ENCODE data around the gene TSC22D1. TPM values are rescaled to one million over a fixed set of nuclear protein-coding genes. Genes with fewer than 3 reads are reported as not detected.

The TSC22D1 gene
- total RNA-seq, 1 donor from 2014 or later = 149 TPM

GRCh38 chr13:44429311-44429710, 146.8 kb downstream of the TSC22D1 start:
- TF ChIP-seq CTCF (IDR thresholded peaks at IDR 0.05) = no peak
- H3K36me3 ChIP-seq = peaks cover 15% of the 10 kb centered on the region
- H3K4me3 ChIP-seq = no peak overlapping the region
- ATAC-seq (no peak), DNase-seq (no peak)
- H3K9me3 ChIP-seq = no peaks in the 10 kb centered on the region
- no peaks in the 10 kb centered on the region for H3K27me3 ChIP-seq
- H3K27ac ChIP-seq = no peak overlapping the region
- H3K4me1 ChIP-seq = peaks cover 4% of the 10 kb centered on the region
- intact Hi-C loops (cut with DNase I) = no loop called here

GRCh38 chr13:44426461-44426860, 149.7 kb downstream of the TSC22D1 start:
- intact Hi-C loops (cut with DNase I) = no loop called here
- TF ChIP-seq CTCF (IDR thresholded peaks at IDR 0.05) = no peak
- DNase-seq = no peak
- no peak overlapping the region for H3K4me3 ChIP-seq
- H3K36me3 ChIP-seq = no peaks in the 10 kb centered on the region
- no peaks in the 10 kb centered on the region for H3K9me3 ChIP-seq
- no peak overlapping the region for H3K27ac ChIP-seq
- no peak for ATAC-seq
- no peaks in the 10 kb centered on the region for H3K27me3 ChIP-seq
- no peaks in the 10 kb centered on the region for H3K4me1 ChIP-seq

GRCh38 chr13:44425815-44426078, 150.4 kb downstream of the TSC22D1 start:
- no peak overlapping the region for H3K4me3 ChIP-seq
- H3K4me1 ChIP-seq = no peaks in the 10 kb centered on the region
- ATAC-seq (no peak), DNase-seq (no peak)
- H3K9me3 ChIP-seq = no peaks in the 10 kb centered on the region
- no peak for TF ChIP-seq CTCF (IDR thresholded peaks at IDR 0.05)
- H3K27ac ChIP-seq = no peak overlapping the region
- H3K36me3 ChIP-seq = no peaks in the 10 kb centered on the region
- H3K27me3 ChIP-seq = no peaks in the 10 kb centered on the region
- intact Hi-C loops (cut with DNase I) = no loop called here

GRCh38 chr13:44425041-44425814, 150.9 kb downstream of the TSC22D1 start:
- intact Hi-C loops (cut with DNase I) = no loop called here
- TF ChIP-seq CTCF (IDR thresholded peaks at IDR 0.05) = no peak
- H3K9me3 ChIP-seq = no peaks in the 10 kb centered on the region

GRCh38 chr13:44423824-44424223, 152.3 kb downstream of the TSC22D1 start:
- DNase-seq = no peak
- no peaks in the 10 kb centered on the region for H3K27me3 ChIP-seq
- H3K27ac ChIP-seq = no peak overlapping the region
- H3K9me3 ChIP-seq = no peaks in the 10 kb centered on the region
- no peaks in the 10 kb centered on the region for H3K4me1 ChIP-seq
- TF ChIP-seq CTCF (IDR thresholded peaks at IDR 0.05) = no peak
- ATAC-seq = no peak
- no peaks in the 10 kb centered on the region for H3K36me3 ChIP-seq
- no peak overlapping the region for H3K4me3 ChIP-seq
- intact Hi-C loops (cut with DNase I) = no loop called here

More at GRCh38 chr13:44425041-44425814, 150.9 kb downstream of the TSC22D1 start:
- Histone ChIP-seq H3K4me1 (no peaks in the 10 kb centered on the region), H3K27me3 (no peaks in the 10 kb centered on the region), H3K27ac (no peak overlapping the region), H3K36me3 (no peaks in the 10 kb centered on the region), H3K4me3 (no peak overlapping the region)
- DNase-seq = no peak
- no peak for ATAC-seq
